SH-SY5Y (cell line): ENCODE results near the gene OSBPL2.

Experiments used
- GATA2 ChIP-seq: IDR thresholded peaks from 2 replicates; pipeline ENCODE4 v1.6.1; 2011; ENCODE audit warnings: mild to moderate bottlenecking, low read depth, low read length
- GATA3 ChIP-seq: IDR thresholded peaks from 2 replicates; pipeline ENCODE4 v1.6.1; 2011; ENCODE audit warnings: low read depth, mild to moderate bottlenecking, low read length, moderate library complexity

GRCh38 chr20:62266340-62266739 is 28.0 kb downstream of the OSBPL2 start:
- TF ChIP-seq GATA2 (no peak), GATA3 (no peak)
